Breast epithelium (tissue), 4 donors: ENCODE results near the gene DPH5. TPM values are rescaled to one million over a fixed set of nuclear protein-coding genes. Genes with fewer than 3 reads are reported as not detected.

Source experiments
- DNase-seq, 2 donors: peaks; one replicate each; pipeline ENCODE4 v3.0.0-alpha.2; 2019; ENCODE audit warnings: low spot score in 2 of 2
- H3K27ac ChIP-seq, 2 donors: fragments of 200-600 bp; sonication (generic) in 1 of 2; one replicate each; pipeline ENCODE4 v1.5.1; 2016 to 2019; ENCODE audit warnings: mild to moderate bottlenecking in 1 of 2
- H3K27me3 ChIP-seq, 2 donors: fragments of 200-600 bp; sonication (generic) in 1 of 2; one replicate each; pipeline versions ENCODE4 v1.5.1 to v1.6.0; 2017 to 2019; ENCODE audit warnings: control low read depth in 1 of 2, mild to moderate bottlenecking in 1 of 2
- H3K36me3 ChIP-seq: fragments of 200-600 bp; one replicate; pipeline ENCODE4 v1.5.1; 2019
- H3K4me1 ChIP-seq, 2 donors: fragments of 200-600 bp; sonication (generic); one replicate each; pipeline ENCODE4 v1.5.1; 2016 to 2019; ENCODE audit warnings: control low read depth in 1 of 2
- H3K4me3 ChIP-seq, 3 donors: fragments of 200-600 bp; sonication (generic); 1 replicate in 2 of 3; 2 replicates in 1 of 3; pipeline ENCODE4 v1.5.1; 2016 to 2019; ENCODE audit warnings: mild to moderate bottlenecking in 3 of 3, moderate library complexity in 2 of 3
- H3K9me3 ChIP-seq, 2 donors: fragments of 200-600 bp; sonication (generic) in 1 of 2; one replicate each; pipeline ENCODE4 v1.5.1; 2016 to 2019; ENCODE audit warnings: control low read depth in 1 of 2
- POLR2A ChIP-seq: fragments of 450-650 bp; IDR thresholded peaks from one replicate; pipeline ENCODE4 v1.6.1; 2016; ENCODE audit warnings: antibody characterized with exemption, mild to moderate bottlenecking, moderate library complexity
- POLR2AphosphoS5 ChIP-seq, 3 donors: sonication (generic); formaldehyde crosslinking; IDR thresholded peaks; one replicate each; pipeline ENCODE4 v1.6.1; 2017; ENCODE audit warnings: antibody characterized with exemption in 3 of 3
- intact Hi-C: fragments of 100-400 bp; cut with DNase I; formaldehyde crosslinking; loops from one replicate; pipeline ENCODE4 v1.15.1; 2023; ENCODE audit warnings: low total_unique reads
- total RNA-seq, 3 donors: library from RNA; depleted of rRNA; stranded (reverse); fragments of >200 nt; gene quantifications; one replicate each; pipeline ENCODE4 v1.1.0, GENCODE V29; 2016
- TF ChIP-seq, protein P1 (sequence below), 3 donors: fragments of 450-650 bp; IDR thresholded peaks; one replicate each; pipeline ENCODE4 v1.5.1; 2016 to 2017; ENCODE audit warnings: antibody characterized with exemption in 3 of 3, mild to moderate bottlenecking in 3 of 3, moderate library complexity in 3 of 3

The DPH5 gene
- total RNA-seq, 3 donors from 2014 or later = 19.2 to 26.1 (median 25.9) TPM

- Histone ChIP-seq H3K36me3 (no peaks in the 10 kb centered on the region), H3K4me1 (no peaks in the 10 kb centered on the region), H3K27me3 (no peaks in the 10 kb centered on the region), H3K27ac (no peak overlapping the region), H3K9me3 (no peaks in the 10 kb centered on the region), H3K4me3 (no peak overlapping the region)
- TF ChIP-seq POLR2A = no peak
- TF ChIP-seq, protein P1, sequence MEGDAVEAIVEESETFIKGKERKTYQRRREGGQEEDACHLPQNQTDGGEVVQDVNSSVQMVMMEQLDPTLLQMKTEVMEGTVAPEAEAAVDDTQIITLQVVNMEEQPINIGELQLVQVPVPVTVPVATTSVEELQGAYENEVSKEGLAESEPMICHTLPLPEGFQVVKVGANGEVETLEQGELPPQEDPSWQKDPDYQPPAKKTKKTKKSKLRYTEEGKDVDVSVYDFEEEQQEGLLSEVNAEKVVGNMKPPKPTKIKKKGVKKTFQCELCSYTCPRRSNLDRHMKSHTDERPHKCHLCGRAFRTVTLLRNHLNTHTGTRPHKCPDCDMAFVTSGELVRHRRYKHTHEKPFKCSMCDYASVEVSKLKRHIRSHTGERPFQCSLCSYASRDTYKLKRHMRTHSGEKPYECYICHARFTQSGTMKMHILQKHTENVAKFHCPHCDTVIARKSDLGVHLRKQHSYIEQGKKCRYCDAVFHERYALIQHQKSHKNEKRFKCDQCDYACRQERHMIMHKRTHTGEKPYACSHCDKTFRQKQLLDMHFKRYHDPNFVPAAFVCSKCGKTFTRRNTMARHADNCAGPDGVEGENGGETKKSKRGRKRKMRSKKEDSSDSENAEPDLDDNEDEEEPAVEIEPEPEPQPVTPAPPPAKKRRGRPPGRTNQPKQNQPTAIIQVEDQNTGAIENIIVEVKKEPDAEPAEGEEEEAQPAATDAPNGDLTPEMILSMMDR (IDR thresholded peaks at IDR 0.05) = no peak
- TF ChIP-seq POLR2AphosphoS5 (IDR thresholded peaks at IDR 0.05) = no peak
- intact Hi-C loops = no loop called here
- no peak for DNase-seq
Measured at GRCh38 chr1:101066260-101066936, 40.8 kb upstream of the DPH5 start.

- TF ChIP-seq, protein P1 (IDR thresholded peaks at IDR 0.05) = no peak
- TF ChIP-seq POLR2A = no peak
- no peak for TF ChIP-seq POLR2AphosphoS5 (IDR thresholded peaks at IDR 0.05)
- DNase-seq = no peak
- no peaks in the 10 kb centered on the region for H3K36me3 ChIP-seq
- H3K4me1 ChIP-seq = no peaks in the 10 kb centered on the region
- no peaks in the 10 kb centered on the region for H3K9me3 ChIP-seq
- no peak overlapping the region for H3K4me3 ChIP-seq
- no peaks in the 10 kb centered on the region for H3K27me3 ChIP-seq
- no peak overlapping the region for H3K27ac ChIP-seq
- intact Hi-C loops = no loop called here
Measured at GRCh38 chr1:101065575-101065974, 40.0 kb upstream of the DPH5 start.

GRCh38 chr1:101064697-101065096, 39.1 kb upstream of the DPH5 start:
- no peak overlapping the region for H3K27ac ChIP-seq
- no peaks in the 10 kb centered on the region for H3K9me3 ChIP-seq
- no peaks in the 10 kb centered on the region for H3K36me3 ChIP-seq
- intact Hi-C loops = no loop called here
- no peaks in the 10 kb centered on the region for H3K27me3 ChIP-seq
- H3K4me3 ChIP-seq = no peak overlapping the region
- H3K4me1 ChIP-seq = no peaks in the 10 kb centered on the region
- DNase-seq = no peak
- TF ChIP-seq POLR2A = no peak
- no peak for TF ChIP-seq POLR2AphosphoS5 (IDR thresholded peaks at IDR 0.05)

- no peak for DNase-seq
- H3K4me3 ChIP-seq = no peak overlapping the region
- H3K36me3 ChIP-seq = no peaks in the 10 kb centered on the region
- H3K27me3 ChIP-seq = no peaks in the 10 kb centered on the region
- H3K4me1 ChIP-seq = no peaks in the 10 kb centered on the region
- H3K27ac ChIP-seq = no peak overlapping the region
- intact Hi-C loops = no loop called here
- H3K9me3 ChIP-seq = no peaks in the 10 kb centered on the region
- TF ChIP-seq, protein P1 (IDR thresholded peaks at IDR 0.05) = no peak
- no peak for TF ChIP-seq POLR2A
- no peak for TF ChIP-seq POLR2AphosphoS5 (IDR thresholded peaks at IDR 0.05)
Measured at GRCh38 chr1:101060992-101061391, 35.4 kb upstream of the DPH5 start.

- DNase-seq = no peak
- no peaks in the 10 kb centered on the region for H3K4me1 ChIP-seq
- H3K9me3 ChIP-seq = no peaks in the 10 kb centered on the region
- no peak overlapping the region for H3K4me3 ChIP-seq
- intact Hi-C loops = no loop called here
- no peaks in the 10 kb centered on the region for H3K27me3 ChIP-seq
- no peaks in the 10 kb centered on the region for H3K36me3 ChIP-seq
- H3K27ac ChIP-seq = no peak overlapping the region
- TF ChIP-seq POLR2A (no peak), POLR2AphosphoS5 (IDR thresholded peaks at IDR 0.05) (no peak)
- TF ChIP-seq, protein P1 (IDR thresholded peaks at IDR 0.05) = no peak
Measured at GRCh38 chr1:101059945-101060542, 34.5 kb upstream of the DPH5 start.
